ENCODE results near the gene CARNS1.

CARNS1 gene

DNA sequence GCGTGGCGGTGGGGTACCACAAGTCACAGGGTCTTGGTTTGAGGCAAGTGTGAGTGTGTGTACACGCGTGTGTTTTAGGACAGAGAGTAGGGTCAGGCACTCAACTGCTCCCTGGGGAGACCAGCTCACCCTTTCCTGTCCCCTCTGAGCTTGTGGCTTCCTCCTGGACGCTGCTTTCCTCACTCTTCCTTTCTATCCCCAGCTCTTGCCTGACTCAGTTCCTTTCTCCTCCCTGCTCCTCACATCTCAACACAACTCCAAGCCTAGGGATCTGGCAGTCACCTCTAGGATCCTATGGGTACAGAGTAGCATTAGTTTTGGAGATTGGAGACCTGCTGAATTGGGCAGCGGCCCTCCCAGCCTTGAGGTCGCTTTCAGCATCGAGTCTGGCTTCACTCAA lies 46.2 kb upstream of the CARNS1 start:
- TF ChIP-seq, protein P1, sequence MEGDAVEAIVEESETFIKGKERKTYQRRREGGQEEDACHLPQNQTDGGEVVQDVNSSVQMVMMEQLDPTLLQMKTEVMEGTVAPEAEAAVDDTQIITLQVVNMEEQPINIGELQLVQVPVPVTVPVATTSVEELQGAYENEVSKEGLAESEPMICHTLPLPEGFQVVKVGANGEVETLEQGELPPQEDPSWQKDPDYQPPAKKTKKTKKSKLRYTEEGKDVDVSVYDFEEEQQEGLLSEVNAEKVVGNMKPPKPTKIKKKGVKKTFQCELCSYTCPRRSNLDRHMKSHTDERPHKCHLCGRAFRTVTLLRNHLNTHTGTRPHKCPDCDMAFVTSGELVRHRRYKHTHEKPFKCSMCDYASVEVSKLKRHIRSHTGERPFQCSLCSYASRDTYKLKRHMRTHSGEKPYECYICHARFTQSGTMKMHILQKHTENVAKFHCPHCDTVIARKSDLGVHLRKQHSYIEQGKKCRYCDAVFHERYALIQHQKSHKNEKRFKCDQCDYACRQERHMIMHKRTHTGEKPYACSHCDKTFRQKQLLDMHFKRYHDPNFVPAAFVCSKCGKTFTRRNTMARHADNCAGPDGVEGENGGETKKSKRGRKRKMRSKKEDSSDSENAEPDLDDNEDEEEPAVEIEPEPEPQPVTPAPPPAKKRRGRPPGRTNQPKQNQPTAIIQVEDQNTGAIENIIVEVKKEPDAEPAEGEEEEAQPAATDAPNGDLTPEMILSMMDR (IDR thresholded peaks at IDR 0.05; ENCODE audit: low read depth, low read length), result no peak
- no peak overlapping the region for H3K4me3 ChIP-seq (ENCODE audit: low read depth, low read length)

DNA sequence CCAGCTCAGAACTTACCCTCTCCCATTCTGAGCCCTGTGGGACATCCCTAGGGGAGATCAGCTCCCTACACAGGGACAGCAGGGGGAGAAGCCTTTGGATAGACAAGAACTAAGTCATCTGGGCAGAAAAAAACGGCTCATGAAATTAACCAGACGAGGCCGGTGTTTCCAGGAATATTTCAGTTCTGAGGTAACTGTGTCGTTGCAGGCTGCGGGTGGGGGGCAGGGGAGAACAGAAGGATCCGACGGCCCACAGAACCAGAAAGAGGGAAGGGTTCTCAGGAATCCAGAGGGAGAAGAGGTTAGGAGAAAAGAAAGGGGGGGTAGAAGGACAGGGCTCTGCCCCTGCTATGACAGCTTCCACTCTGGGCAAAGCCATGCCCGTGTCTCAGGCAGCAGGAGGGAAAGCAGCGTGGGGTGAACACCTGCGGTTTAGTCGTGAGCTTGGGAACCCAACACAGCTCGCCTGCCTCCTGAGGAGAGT lies 45.6 kb upstream of the CARNS1 start:
- TF ChIP-seq, protein P1 (IDR thresholded peaks at IDR 0.05; ENCODE audit: low read depth, low read length), result no peak
- no peak overlapping the region for H3K4me3 ChIP-seq (ENCODE audit: low read depth, low read length)

DNA sequence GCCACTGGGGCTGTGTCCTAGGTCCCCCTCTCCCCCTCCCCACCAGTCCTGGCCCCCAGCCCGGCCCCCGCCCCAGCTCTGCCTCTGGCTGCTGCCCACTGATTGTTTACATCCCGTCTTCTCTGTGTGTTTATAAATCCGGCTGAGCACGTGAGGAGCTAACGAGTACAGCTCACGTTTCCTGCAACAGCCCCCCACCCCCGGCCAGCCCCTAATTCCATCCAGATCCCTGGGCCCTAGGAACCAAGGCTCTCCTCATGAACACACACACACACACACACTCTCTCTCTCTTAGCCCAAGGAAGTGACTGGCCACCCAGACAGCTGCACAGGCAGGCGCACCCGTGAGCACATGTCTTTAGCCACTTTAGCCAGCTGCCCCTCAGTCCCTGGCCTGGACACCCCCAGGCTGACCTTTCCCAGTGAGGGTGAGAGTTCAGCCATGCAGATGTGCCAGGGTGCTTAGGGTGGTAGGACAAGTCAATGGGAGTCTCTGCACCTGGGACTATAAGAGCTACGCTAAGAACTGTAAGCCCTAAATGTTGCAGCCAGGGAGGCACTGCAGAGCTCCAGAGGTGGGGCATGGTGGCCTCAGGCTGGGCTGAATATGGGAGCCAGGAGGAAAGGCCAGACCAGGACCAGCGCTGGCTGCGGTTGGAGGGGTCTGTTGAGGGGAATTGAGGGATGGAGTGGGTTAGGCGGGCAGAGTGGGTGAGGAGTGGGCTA lies 45.0 kb upstream of the CARNS1 start:
- TF ChIP-seq, protein P1 (IDR thresholded peaks at IDR 0.05; ENCODE audit: low read depth, low read length), result no peak
- peak overlapping the region; percentile 76 for H3K4me3 ChIP-seq (ENCODE audit: low read depth, low read length)

DNA sequence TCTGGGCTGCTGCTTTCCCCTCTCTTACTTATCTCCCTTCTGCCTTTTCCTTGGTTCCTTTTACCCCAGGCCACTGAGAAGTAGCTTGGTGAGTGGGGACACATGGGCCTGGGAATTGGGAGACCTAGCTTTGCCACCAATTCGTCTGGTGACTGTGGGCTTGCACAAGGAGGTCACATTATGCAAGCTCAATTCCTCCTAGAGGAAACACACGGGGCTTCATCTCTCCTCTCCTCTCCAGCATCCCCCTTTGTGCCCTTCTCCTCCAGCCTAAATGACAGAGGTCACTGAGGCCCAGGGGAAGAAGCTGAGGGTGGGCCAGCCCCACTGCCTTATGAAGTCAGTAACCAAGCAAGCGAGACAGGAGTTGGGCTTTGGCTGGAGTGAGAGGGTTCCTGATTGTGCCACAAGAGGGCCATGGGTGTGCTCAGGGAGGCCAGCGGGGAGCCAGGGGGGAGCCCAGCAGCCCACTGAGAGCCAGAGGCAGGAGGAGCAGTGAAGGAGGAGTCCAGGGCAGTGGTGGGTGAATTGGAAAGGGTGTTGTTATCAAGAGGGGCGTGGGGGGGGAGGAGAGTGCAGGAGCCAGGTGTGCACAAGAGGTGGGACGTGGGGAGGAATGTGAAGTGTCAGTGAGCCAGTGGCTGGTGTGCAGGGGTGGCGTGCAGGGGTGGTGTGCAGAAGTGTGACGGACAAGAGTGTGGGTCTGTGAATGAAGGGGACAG lies 44.1 kb upstream of the CARNS1 start:
- TF ChIP-seq, protein P1 (IDR thresholded peaks at IDR 0.05; ENCODE audit: low read depth, low read length), result peak; percentile 29; the same call in 1 of the 2 replicates
- H3K4me3 ChIP-seq (ENCODE audit: low read depth, low read length), result peak overlapping the region; percentile 76

DNA sequence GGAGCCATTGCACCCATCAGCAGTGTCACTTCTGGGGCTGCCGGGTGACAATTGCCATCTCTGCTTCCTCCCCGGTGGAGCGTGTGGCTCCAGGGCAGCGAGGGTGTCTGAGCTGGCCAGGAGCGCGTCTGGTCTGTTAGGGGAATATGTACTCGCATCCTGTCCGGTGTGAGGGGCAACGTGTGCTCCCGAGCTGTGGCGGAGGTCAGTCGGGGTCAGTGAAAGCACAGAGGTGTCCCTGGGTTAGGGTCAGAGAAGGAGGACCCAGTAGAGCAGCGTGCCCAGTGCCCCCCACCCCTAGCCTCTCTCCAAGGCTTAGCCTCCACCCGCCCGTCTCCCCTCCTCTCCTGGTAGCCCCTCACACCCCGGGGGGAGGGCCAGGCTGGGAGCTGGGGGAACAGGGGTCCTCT lies 43.6 kb upstream of the CARNS1 start:
- H3K4me3 ChIP-seq (ENCODE audit: low read depth, low read length), result peak overlapping the region; percentile 76
- TF ChIP-seq, protein P1 (IDR thresholded peaks at IDR 0.05; ENCODE audit: low read depth, low read length), result no peak

DNA sequence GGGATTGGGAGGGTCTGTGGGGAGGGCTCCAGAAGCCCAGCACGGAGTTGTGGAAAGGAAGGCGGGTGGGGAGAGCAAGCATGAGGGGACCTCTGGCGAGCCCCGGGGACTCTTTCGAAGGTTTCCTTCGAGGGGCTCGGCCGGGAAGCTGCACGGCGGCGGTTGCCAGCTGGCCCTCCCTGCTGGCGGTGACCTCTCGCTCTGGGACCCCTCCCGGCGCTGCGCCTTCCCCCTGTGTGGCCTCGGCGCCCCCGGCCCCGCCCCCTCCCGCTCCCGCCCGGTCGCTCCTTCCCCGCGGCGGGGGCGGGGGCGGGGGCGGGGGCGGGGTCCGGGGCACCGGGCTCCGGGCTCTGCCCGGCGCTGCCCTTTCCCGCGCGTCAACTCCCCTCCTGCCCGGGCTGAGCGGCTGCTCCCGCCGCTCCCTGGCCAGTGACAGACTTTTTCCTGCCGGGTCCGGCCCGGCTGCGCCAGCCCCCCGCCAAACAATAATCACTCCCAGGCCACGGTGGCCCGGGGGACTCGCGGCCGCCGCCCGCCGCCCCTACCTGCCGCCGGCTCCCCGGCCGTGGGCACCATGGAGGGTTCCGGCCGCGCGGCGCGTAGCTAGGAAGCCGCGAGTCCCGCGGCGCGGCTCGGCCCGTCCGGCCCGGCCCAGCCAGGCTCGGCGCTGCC lies 43.0 kb upstream of the CARNS1 start:
- TF ChIP-seq, protein P1 (IDR thresholded peaks at IDR 0.05; ENCODE audit: low read depth, low read length), result no peak
- peak overlapping the region; percentile 76 for H3K4me3 ChIP-seq (ENCODE audit: low read depth, low read length)

Data from WI38 (cell line).